ENCODE data around the gene C18orf54. TPM values are rescaled to one million over a fixed set of nuclear protein-coding genes. Genes with fewer than 3 reads are reported as not detected.
"Not testable (repeated sequence)": the region's sequence is repeated elsewhere in the genome, so short reads cannot be mapped to it uniquely, and the experiment has no call there.

Gene C18orf54
- total RNA-seq (3.3 and 5.6 TPM in 2 replicates), polyA plus RNA-seq (2.8 and 7.4 TPM in 2 replicates), polyA minus RNA-seq (ENCODE audit: low replicate concordance) (0.33 and 3.7 TPM in 2 replicates)
- 1.9 and 4.4 TPM in 2 replicates for polyA plus RNA-seq (2012)

DNA sequence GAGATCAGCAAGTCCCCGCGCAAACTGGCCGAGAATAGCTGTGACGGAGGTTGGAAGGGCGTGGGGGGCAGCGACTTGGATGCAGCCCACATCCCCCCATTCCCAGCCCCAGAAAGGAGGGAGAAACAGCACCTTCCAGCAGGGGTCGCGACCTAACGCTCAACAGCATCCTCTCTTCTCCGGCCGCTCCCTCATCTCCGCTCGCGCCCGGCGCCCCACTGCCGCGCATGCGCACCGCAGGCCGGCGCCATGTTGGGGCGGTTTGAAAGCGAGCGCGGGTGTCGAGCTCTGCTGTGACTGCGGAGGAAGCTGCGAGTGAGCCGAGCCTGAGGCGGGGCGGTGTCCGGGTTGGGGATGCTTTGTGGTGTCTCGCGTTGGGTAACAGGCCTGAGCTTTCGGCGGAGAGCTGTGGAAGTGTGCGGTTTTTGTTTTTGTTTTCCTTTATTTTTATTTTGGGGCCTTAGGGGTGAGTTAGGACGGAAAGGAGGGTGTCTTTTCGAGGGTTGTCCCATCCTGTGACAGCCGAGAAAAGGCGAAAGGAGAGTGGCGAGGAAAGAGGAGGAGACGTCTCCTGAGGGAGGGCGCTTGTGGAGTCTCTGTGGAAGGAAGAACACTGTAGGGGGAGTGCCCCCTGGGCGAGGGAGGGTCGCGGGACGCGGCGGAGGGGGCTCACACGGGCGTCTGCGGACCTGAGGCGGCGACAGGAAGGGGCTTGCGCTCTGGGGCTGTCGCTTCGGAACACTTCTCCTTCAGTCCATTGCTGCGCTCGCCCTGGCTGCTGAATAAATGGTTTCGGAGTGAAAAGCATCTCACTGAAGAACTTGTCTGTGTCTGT lies at the start of gene C18orf54, which contains the start of gene STARD6:
C18orf54 (plus strand) TSS at position 247 of the 835 bp plus-strand sequence. CDS start 2,667 bp downstream, outside the sequence.
STARD6 (minus strand) TSS at position 199 of the 835 bp plus-strand sequence. CDS start 3,285 bp downstream, outside the sequence.
- no peaks in the 10 kb centered on the region for H4K20me1 ChIP-seq (ENCODE audit: control insufficient read depth, extremely low read depth, insufficient read depth, low read length)
- TF ChIP-seq, protein P1, sequence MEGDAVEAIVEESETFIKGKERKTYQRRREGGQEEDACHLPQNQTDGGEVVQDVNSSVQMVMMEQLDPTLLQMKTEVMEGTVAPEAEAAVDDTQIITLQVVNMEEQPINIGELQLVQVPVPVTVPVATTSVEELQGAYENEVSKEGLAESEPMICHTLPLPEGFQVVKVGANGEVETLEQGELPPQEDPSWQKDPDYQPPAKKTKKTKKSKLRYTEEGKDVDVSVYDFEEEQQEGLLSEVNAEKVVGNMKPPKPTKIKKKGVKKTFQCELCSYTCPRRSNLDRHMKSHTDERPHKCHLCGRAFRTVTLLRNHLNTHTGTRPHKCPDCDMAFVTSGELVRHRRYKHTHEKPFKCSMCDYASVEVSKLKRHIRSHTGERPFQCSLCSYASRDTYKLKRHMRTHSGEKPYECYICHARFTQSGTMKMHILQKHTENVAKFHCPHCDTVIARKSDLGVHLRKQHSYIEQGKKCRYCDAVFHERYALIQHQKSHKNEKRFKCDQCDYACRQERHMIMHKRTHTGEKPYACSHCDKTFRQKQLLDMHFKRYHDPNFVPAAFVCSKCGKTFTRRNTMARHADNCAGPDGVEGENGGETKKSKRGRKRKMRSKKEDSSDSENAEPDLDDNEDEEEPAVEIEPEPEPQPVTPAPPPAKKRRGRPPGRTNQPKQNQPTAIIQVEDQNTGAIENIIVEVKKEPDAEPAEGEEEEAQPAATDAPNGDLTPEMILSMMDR (conservative IDR thresholded peaks at IDR 0.05 in 1 of 2, IDR thresholded peaks at IDR 0.05 in 1 of 2; ENCODE audit: low read depth in 1 of 2, low read length in 2 of 2), result peak; percentile 13 to 24
- no peak for TF ChIP-seq EZH2 (IDR thresholded peaks at IDR 0.05; ENCODE audit: low read length, missing control alignments)
- H3K79me2 ChIP-seq (ENCODE audit: control insufficient read depth, insufficient read depth, low read length), result peaks cover 14% of the 10 kb centered on the region
- H3K27ac ChIP-seq (ENCODE audit: insufficient read depth, low read length), result peak within 1 kb of the TSS; percentile 84
- H3K9ac ChIP-seq (ENCODE audit: insufficient read depth, low read length), result peak within 1 kb of the TSS; percentile 65
- H2AFZ ChIP-seq (ENCODE audit: low read length), result peak within 1 kb of the TSS; percentile 97
- peak within 1 kb of the TSS; percentile 87 for H3K4me2 ChIP-seq (ENCODE audit: extremely low read depth, insufficient read depth, low read length)
- H3K36me3 ChIP-seq (ENCODE audit: control insufficient read depth, insufficient read depth, low read length), result no peaks in the 10 kb centered on the region
- no peaks in the 10 kb centered on the region for H3K27me3 ChIP-seq (ENCODE audit: control insufficient read depth, insufficient read depth, low read length)
- no peaks in the 10 kb centered on the region for H3K4me1 ChIP-seq (ENCODE audit: control insufficient read depth, extremely low read depth, insufficient read depth, low read length)
- DNase-seq (ENCODE audit: low read depth in 2 of 2), result peak; percentile 84 to 91
- peak within 1 kb of the TSS; percentile 73 to 96 (median 88) for H3K4me3 ChIP-seq (replicated peaks in 1 of 4; ENCODE audit: control extremely low read depth in 1 of 4, insufficient read depth in 1 of 4, low read depth in 3 of 4, low read length in 4 of 4)
- H3K9me3 ChIP-seq (ENCODE audit: control insufficient read depth, insufficient read depth, low read depth, low read length), result no peaks in the 10 kb centered on the region

DNA sequence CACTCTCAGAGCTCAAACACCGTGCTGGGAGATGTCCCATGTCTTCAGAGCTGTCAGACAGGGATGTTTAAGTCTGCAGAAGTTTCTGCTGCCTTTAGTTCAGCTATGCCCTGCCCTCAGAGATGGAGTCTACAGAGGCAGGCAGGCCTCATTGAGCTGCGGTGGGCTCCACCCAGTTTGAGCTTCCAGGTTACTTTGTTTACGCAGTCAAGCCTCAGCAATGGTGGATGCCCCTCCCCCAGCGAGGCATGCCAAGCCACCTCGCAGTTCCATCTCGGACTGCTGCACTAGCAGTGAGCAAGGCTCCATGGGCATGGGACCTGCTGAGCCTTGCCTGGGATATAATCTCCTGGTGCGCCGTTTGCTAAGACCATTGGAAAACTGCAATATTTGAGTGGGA lies 48.1 kb upstream of the C18orf54 start:
- H4K20me1 ChIP-seq (ENCODE audit: control insufficient read depth, extremely low read depth, insufficient read depth, low read length); H3K4me3 ChIP-seq (replicated peaks in 1 of 4; ENCODE audit: control extremely low read depth in 1 of 4, insufficient read depth in 1 of 4, low read depth in 3 of 4, low read length in 4 of 4); H3K4me1 ChIP-seq (ENCODE audit: control insufficient read depth, extremely low read depth, insufficient read depth, low read length); DNase-seq (ENCODE audit: low read depth in 2 of 2); H3K27me3 ChIP-seq (ENCODE audit: control insufficient read depth, insufficient read depth, low read length); H3K27ac ChIP-seq (ENCODE audit: insufficient read depth, low read length); H3K4me2 ChIP-seq (ENCODE audit: extremely low read depth, insufficient read depth, low read length); H3K9me3 ChIP-seq (ENCODE audit: control insufficient read depth, insufficient read depth, low read depth, low read length); H3K79me2 ChIP-seq (ENCODE audit: control insufficient read depth, insufficient read depth, low read length); H2AFZ ChIP-seq (ENCODE audit: low read length); H3K36me3 ChIP-seq (ENCODE audit: control insufficient read depth, insufficient read depth, low read length); H3K9ac ChIP-seq (ENCODE audit: insufficient read depth, low read length): not testable (repeated sequence)

DNA sequence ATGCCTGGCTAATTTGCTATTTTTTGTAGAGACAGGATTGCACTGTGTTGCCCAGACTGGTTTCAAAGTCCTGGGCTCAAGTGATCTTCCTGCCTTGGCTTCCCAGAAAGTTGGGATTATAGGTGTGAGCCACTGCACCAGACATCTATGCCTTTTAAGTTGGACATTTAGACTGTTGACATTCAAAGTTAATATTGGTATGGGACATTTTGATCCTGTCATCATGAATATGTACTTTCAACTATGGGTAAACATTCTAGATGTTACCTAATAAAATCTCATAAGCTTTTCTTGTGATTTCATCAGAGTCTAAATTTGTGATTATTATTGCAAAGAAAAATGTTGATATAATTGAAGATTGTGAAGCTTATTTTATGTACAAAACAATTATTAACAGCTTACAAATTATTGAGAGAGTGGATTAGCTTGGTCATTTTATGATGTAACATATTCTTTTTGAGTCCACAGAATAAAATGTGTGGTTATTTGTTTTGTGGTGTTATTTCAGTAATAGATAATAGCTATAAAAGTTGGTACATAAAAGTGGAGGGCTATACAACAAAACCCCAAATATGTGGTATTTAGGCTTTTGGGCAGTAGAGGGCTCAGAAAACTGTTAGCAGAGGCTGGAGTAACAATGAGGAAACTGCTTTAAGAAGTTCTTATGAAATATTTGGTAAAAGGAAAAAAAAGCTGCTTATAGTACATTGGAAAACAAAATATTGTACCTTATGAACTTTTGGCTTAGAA lies 41.5 kb upstream of the C18orf54 start:
- TF ChIP-seq EZH2 (IDR thresholded peaks at IDR 0.05; ENCODE audit: low read length, missing control alignments), result no peak
- TF ChIP-seq, protein P1 (conservative IDR thresholded peaks at IDR 0.05 in 1 of 2, IDR thresholded peaks at IDR 0.05 in 1 of 2; ENCODE audit: low read depth in 1 of 2, low read length in 2 of 2), result no peak
- H3K79me2 ChIP-seq (ENCODE audit: control insufficient read depth, insufficient read depth, low read length), result no peaks in the 10 kb centered on the region
- no peaks in the 10 kb centered on the region for H3K27me3 ChIP-seq (ENCODE audit: control insufficient read depth, insufficient read depth, low read length)
- H4K20me1 ChIP-seq (ENCODE audit: control insufficient read depth, extremely low read depth, insufficient read depth, low read length), result no peaks in the 10 kb centered on the region
- no peaks in the 10 kb centered on the region for H3K4me1 ChIP-seq (ENCODE audit: control insufficient read depth, extremely low read depth, insufficient read depth, low read length)
- H3K4me3 ChIP-seq (replicated peaks in 1 of 4; ENCODE audit: control extremely low read depth in 1 of 4, insufficient read depth in 1 of 4, low read depth in 3 of 4, low read length in 4 of 4), result no peak overlapping the region
- no peak overlapping the region for H2AFZ ChIP-seq (ENCODE audit: low read length)
- H3K36me3 ChIP-seq (ENCODE audit: control insufficient read depth, insufficient read depth, low read length), result no peaks in the 10 kb centered on the region
- no peak overlapping the region for H3K27ac ChIP-seq (ENCODE audit: insufficient read depth, low read length)
- no peaks in the 10 kb centered on the region for H3K9me3 ChIP-seq (ENCODE audit: control insufficient read depth, insufficient read depth, low read depth, low read length)
- no peak overlapping the region for H3K4me2 ChIP-seq (ENCODE audit: extremely low read depth, insufficient read depth, low read length)
- DNase-seq (ENCODE audit: low read depth in 2 of 2), result no peak
- H3K9ac ChIP-seq (ENCODE audit: insufficient read depth, low read length), result no peak overlapping the region
